ENCODE data around the gene CNGA2.

DNA sequence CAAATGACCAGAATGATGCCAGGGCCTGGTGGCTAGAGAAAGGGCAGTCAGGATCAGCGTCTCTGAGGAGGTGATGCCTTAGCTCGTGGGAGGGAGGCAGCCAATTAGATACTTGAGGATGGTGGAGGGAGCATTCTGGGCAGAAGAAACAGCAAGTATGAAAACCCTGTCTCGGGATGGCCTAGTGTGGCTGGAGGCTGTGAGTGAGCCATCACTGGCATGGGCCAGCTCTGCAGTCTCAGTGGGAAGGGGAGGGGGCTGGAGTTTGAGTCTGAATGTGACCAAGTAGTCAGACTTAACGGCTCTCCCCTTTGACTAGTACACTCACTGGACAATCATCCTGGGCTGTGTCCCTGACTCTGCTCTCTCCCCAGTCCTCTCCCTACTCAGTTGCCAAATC, 7.1 kb downstream of the CNGA2 start:
- TF ChIP-seq, protein P1, sequence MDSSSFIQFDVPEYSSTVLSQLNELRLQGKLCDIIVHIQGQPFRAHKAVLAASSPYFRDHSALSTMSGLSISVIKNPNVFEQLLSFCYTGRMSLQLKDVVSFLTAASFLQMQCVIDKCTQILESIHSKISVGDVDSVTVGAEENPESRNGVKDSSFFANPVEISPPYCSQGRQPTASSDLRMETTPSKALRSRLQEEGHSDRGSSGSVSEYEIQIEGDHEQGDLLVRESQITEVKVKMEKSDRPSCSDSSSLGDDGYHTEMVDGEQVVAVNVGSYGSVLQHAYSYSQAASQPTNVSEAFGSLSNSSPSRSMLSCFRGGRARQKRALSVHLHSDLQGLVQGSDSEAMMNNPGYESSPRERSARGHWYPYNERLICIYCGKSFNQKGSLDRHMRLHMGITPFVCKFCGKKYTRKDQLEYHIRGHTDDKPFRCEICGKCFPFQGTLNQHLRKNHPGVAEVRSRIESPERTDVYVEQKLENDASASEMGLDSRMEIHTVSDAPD (CRISPR knock-in tag; IDR thresholded peaks at IDR 0.05), result no peak
- TF ChIP-seq BHLHE40 (IDR thresholded peaks at IDR 0.05; ENCODE audit: low read length) (no peak), LCOR (CRISPR knock-in tag; IDR thresholded peaks at IDR 0.05) (no peak), NR2C2 (CRISPR knock-in tag; IDR thresholded peaks at IDR 0.05) (no peak), NR2C2 (tag; IDR thresholded peaks at IDR 0.05) (no peak), NFRKB (IDR thresholded peaks at IDR 0.05; ENCODE audit: low read depth) (no peak), SMARCB1 (IDR thresholded peaks at IDR 0.05; ENCODE audit: insufficient read length, low read depth) (no peak), ZNF274 (IDR thresholded peaks at IDR 0.05; ENCODE audit: borderline replicate concordance, low read depth, low read length) (no peak), STAG1 (CRISPR knock-in tag; IDR thresholded peaks at IDR 0.05; ENCODE audit: borderline replicate concordance) (no peak), NR1H2 (CRISPR knock-in tag; IDR thresholded peaks at IDR 0.05) (no peak)
- TF ChIP-seq, protein P2, sequence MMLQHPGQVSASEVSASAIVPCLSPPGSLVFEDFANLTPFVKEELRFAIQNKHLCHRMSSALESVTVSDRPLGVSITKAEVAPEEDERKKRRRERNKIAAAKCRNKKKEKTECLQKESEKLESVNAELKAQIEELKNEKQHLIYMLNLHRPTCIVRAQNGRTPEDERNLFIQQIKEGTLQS (IDR thresholded peaks at IDR 0.05), result no peak
- TF ChIP-seq, protein P2 (CRISPR knock-in tag; conservative IDR thresholded peaks at IDR 0.05), result no peak

Measured in K562 (cell line).